ENCODE data around the gene FCGR3A. TPM values are rescaled to one million over a fixed set of nuclear protein-coding genes. Genes with fewer than 3 reads are reported as not detected.
"Not testable (repeated sequence)": the region's sequence is repeated elsewhere in the genome, so short reads cannot be mapped to it uniquely, and the experiment has no call there.

Gene FCGR3A
- total RNA-seq = not detected in 2 replicates

DNA sequence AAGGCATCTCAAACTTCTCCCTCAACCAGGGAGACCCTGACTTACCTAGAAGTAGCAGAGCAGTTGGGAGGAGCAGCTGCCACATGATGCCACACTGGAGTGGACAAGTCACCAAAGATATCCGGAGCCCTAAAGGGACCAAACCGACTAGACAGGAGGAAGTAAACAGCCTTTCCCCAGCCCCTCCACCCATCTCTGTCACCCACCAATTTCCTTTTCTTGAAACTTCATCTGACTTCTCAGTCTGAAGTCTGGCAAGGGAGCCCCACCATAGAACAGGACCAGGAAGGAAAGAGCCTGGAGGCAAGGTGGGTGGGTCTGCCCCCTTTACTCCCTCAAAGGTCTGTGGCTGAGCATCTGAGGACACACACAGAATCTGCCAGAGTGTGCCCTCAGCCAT lies at the start of gene FCGR3A:
FCGR3A (minus strand) TSS at position 167 of the 400 bp plus-strand sequence; CDS start at position 85, 82 bp downstream.
- H3K27me3 Mint-ChIP-seq (ENCODE audit: low read depth) = no peaks in the 10 kb centered on the region
- intact Hi-C loops (cut with micrococcal nuclease) = no loop called here

DNA sequence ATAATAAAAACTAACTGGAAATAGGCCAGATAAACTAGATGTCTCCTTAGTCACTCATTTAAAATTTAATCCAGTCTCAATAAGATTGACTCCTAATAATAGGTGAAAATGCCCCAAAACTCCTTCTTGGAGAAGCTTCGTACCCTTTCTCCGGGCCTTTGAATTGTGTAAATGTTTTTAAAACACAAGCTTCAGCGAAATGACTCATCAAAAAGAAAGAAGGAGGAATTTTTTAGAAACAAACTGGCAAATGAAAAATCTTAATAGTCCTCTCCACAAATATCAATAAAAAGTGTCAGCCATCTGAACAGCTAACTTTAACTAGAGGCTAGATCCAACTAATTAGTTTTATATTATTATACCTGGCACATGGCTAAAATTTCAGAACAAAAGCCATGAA lies 47.5 kb upstream of the FCGR3A start:
- intact Hi-C loops (cut with micrococcal nuclease); H3K27ac Mint-ChIP-seq; H3K4me1 Mint-ChIP-seq (ENCODE audit: low read depth); DNase-seq (ENCODE audit: low spot score); H3K27me3 Mint-ChIP-seq (ENCODE audit: low read depth); H3K36me3 Mint-ChIP-seq (ENCODE audit: low read depth); H3K9me3 Mint-ChIP-seq; H3K4me3 Mint-ChIP-seq (ENCODE audit: low read depth): not testable (repeated sequence)

More for the DNA sequence above, at the start of gene FCGR3A:
- no peak within 1 kb of the TSS for H3K4me3 Mint-ChIP-seq (ENCODE audit: low read depth)
- peaks cover 9% of the 10 kb centered on the region for H3K9me3 Mint-ChIP-seq
- no peak for DNase-seq (ENCODE audit: low spot score)
- no peaks in the 10 kb centered on the region for H3K36me3 Mint-ChIP-seq (ENCODE audit: low read depth)
- no peak within 1 kb of the TSS for H3K27ac Mint-ChIP-seq
- H3K4me1 Mint-ChIP-seq (ENCODE audit: low read depth) = peaks cover 14% of the 10 kb centered on the region

DNA sequence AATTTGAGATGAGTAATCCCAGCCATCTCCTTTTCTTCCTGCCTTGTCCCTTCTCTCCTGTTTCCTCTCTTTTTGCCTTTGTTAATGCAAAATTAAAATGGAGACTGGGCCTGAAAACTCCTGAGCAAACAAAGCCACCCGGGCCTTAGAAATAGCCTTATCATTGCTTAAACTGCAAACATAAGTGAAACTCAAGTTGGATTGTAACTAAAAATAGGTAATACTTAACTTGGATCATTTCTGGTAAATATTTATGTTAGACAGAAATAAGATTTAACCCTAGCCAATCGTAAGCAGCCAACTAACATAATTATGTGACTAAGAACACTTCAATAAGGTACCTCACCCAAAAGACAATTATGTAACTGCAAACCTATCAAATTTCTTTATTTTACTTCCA lies 46.0 kb upstream of the FCGR3A start:
- H3K9me3 Mint-ChIP-seq; DNase-seq (ENCODE audit: low spot score); intact Hi-C loops (cut with micrococcal nuclease); H3K36me3 Mint-ChIP-seq (ENCODE audit: low read depth); H3K4me1 Mint-ChIP-seq (ENCODE audit: low read depth); H3K27me3 Mint-ChIP-seq (ENCODE audit: low read depth); H3K27ac Mint-ChIP-seq; H3K4me3 Mint-ChIP-seq (ENCODE audit: low read depth): not testable (repeated sequence)

DNA sequence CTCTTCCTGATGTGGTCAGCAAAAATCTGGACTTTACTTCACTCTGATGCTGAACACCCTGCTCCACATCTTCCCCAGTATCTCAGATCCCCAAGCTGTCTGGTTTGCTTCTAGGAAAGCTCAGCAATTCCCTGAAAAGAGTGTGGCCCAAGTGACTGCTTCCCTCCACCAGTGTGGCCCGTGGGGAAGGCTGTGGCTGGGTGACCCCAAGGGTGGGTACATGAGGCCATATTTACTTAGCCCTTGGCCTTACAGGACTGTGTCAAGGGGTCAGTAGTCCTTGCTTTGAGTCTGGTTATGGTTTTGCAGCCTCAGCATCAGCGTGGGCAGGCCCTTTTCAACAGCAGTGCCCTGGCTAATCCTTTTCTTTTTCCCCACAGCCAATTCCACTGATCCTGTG lies 45.6 kb upstream of the FCGR3A start:
- H3K4me1 Mint-ChIP-seq (ENCODE audit: low read depth); intact Hi-C loops (cut with micrococcal nuclease); H3K9me3 Mint-ChIP-seq; H3K27me3 Mint-ChIP-seq (ENCODE audit: low read depth); H3K4me3 Mint-ChIP-seq (ENCODE audit: low read depth); H3K36me3 Mint-ChIP-seq (ENCODE audit: low read depth); H3K27ac Mint-ChIP-seq; DNase-seq (ENCODE audit: low spot score): not testable (repeated sequence)

DNA sequence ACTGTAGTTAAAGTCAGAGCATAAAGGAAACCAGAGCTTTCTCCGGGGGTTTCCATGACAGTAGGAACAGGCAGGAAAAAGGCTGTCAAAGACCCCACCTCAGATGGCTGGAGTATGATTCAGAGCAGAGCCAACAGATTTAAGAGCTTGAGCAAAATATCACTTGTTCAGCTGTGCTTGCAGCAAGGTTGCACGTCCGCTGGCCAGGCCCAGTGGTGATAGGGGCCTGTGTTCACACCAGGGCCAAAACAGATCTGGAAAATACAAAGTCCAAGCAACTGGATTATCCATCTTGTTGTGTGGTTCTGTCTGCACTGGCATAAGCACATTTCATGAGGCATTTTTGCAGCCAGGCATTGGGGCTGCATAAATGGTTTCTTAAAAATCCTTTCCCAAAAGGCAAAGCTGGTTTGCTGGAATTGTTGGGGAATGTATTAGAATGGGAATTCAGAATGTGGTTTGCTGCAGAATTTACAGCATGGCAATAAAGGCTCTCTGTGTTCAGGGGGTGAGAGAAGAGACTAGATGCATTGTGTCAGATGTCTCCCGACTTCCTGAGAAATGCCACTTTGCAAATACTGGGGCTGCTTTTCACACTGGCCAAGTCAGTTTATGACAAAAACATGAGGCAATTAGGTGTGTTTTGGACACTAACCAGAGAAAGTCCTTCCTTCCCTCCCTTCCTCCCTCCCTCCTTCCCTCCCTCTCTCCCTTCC lies 44.8 kb upstream of the FCGR3A start:
- H3K27me3 Mint-ChIP-seq (ENCODE audit: low read depth); H3K36me3 Mint-ChIP-seq (ENCODE audit: low read depth); intact Hi-C loops (cut with micrococcal nuclease); H3K4me3 Mint-ChIP-seq (ENCODE audit: low read depth); H3K27ac Mint-ChIP-seq; H3K9me3 Mint-ChIP-seq; H3K4me1 Mint-ChIP-seq (ENCODE audit: low read depth); DNase-seq (ENCODE audit: low spot score): not testable (repeated sequence)

DNA sequence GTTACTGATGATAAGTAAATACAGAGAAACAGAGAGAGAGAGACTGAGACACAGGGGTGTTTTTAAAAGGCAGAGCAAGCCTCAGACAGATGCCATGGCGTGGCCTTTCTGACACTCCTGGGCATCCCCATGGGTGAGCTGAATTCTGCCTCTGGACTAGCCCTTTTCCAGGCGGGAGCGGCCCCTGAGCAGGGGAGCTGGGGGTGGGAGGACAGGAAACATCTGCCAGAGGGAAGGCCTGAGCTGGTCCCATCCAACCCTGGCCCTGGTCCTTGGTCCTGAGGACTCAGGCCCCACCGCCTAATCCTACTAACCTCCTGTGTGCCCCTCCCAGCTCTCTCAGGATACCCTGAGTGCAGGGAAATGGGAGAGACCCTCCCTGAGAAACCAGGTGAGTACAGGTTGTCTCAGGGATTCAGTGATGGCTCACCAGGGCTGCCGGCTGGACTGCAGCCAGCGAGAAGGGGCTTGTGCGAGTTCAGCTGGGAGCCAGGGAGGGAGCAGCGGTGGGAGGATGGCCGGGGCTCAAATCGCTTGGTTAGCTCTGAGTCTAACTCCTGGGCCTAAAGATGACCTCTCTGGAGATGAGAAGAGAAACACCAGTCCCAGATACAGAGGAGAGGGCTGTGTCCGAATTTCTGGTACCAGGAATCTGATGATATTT lies 43.6 kb upstream of the FCGR3A start:
- H3K27me3 Mint-ChIP-seq (ENCODE audit: low read depth); intact Hi-C loops (cut with micrococcal nuclease); H3K4me3 Mint-ChIP-seq (ENCODE audit: low read depth); H3K27ac Mint-ChIP-seq; H3K36me3 Mint-ChIP-seq (ENCODE audit: low read depth); H3K9me3 Mint-ChIP-seq; DNase-seq (ENCODE audit: low spot score); H3K4me1 Mint-ChIP-seq (ENCODE audit: low read depth): not testable (repeated sequence)

DNA sequence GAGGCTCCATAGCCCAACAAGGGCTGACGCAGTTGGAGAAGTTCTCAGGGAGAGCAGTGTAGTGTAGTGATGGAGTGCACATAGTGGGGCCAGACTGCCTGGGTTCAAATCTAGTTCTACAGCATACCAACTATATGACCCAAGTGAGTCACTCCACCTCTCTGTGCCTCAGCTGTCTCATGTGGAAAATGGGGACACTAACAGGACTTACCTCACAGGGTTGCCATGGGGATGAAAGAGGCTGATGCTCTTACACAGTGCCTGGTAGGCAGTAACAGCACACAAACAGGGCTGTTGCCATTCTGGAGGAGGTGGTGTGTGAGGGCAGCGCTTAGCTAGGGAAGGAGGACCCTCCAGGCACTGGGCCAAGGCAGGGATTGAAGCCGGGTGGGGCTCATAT lies 43.0 kb upstream of the FCGR3A start:
- H3K4me1 Mint-ChIP-seq (ENCODE audit: low read depth); H3K27me3 Mint-ChIP-seq (ENCODE audit: low read depth); H3K4me3 Mint-ChIP-seq (ENCODE audit: low read depth); DNase-seq (ENCODE audit: low spot score); H3K36me3 Mint-ChIP-seq (ENCODE audit: low read depth); intact Hi-C loops (cut with micrococcal nuclease); H3K9me3 Mint-ChIP-seq; H3K27ac Mint-ChIP-seq: not testable (repeated sequence)

DNA sequence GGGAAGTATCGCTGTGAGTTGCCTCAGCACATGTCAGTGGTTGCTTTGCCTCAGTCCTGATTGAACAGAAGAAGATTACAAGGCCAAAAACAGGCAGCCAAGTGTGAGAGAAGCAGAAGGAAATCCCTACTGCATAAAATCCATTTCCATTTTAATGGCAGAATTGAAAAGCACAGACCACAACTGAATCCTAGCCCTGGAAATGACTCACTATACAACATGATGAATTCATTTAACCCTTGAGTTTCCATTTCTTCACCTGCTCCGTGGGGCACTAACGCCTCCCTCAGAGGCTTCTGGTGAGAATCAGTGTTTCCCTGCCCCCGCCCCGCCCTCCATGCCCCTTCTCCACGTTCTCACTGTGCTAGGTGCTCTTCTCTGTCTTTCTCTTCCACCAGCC lies 40.3 kb upstream of the FCGR3A start:
- intact Hi-C loops (cut with micrococcal nuclease); DNase-seq (ENCODE audit: low spot score); H3K9me3 Mint-ChIP-seq; H3K4me3 Mint-ChIP-seq (ENCODE audit: low read depth); H3K27ac Mint-ChIP-seq; H3K27me3 Mint-ChIP-seq (ENCODE audit: low read depth); H3K36me3 Mint-ChIP-seq (ENCODE audit: low read depth); H3K4me1 Mint-ChIP-seq (ENCODE audit: low read depth): not testable (repeated sequence)

DNA sequence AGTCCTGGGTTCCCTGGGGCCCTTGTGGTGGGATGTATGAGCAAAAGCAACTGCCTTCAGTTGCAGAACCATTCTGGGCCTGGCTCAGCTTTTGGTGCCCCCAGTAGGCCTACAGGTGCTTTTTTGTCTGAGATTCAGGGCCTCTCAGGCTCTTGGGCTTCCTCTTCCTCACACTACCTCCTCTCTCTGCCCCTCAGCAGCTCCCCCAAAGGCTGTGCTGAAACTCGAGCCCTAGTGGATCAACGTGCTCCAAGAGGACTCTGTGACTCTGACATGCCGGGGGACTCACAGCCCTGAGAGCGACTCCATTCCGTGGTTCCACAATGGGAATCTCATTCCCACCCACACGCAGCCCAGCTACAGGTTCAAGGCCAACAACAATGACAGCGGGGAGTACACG lies 39.7 kb upstream of the FCGR3A start:
- H3K4me1 Mint-ChIP-seq (ENCODE audit: low read depth); intact Hi-C loops (cut with micrococcal nuclease); DNase-seq (ENCODE audit: low spot score); H3K4me3 Mint-ChIP-seq (ENCODE audit: low read depth); H3K9me3 Mint-ChIP-seq; H3K36me3 Mint-ChIP-seq (ENCODE audit: low read depth); H3K27me3 Mint-ChIP-seq (ENCODE audit: low read depth); H3K27ac Mint-ChIP-seq: not testable (repeated sequence)

DNA sequence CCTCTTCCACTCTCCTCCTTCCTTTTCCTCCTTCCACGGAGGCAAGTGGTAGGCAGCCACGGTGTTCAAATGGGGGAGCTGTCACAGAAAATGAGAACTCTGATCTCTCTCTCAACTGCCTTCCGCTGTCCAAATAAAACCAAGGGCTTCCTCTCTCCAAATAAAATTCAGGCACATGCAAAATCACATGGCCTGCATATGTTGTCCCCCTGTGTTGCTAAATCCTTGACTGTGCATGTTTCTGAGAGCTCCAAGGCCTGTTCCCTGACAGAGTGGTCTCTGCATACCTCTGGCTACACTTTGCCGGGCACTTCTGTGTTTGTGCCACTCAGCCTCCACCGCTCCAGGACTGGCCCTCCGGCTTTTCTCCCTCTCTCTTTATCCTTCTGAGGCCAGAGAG lies 39.0 kb upstream of the FCGR3A start:
- DNase-seq (ENCODE audit: low spot score); H3K4me1 Mint-ChIP-seq (ENCODE audit: low read depth); H3K36me3 Mint-ChIP-seq (ENCODE audit: low read depth); intact Hi-C loops (cut with micrococcal nuclease); H3K4me3 Mint-ChIP-seq (ENCODE audit: low read depth); H3K27ac Mint-ChIP-seq; H3K27me3 Mint-ChIP-seq (ENCODE audit: low read depth); H3K9me3 Mint-ChIP-seq: not testable (repeated sequence)

DNA sequence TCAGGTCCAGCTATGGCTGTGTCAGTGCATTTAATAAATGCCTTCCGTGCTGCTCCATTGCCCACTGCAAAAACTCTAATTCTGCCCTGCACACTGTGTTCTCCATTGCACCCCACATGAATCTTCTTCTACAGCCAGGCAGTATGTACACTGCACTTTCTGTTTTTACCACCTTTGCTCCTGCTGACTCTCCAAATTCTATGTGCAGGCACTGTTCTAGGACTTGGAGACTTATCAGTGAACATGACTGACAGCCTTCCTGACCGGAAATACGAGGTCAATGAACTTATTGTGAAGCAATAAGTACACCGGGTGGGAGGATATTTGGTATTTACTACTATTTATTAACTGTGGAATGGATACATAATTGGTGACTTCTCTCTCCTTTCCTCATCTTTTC lies 33.3 kb upstream of the FCGR3A start:
- H3K27ac Mint-ChIP-seq; DNase-seq (ENCODE audit: low spot score); H3K4me1 Mint-ChIP-seq (ENCODE audit: low read depth); H3K27me3 Mint-ChIP-seq (ENCODE audit: low read depth); H3K4me3 Mint-ChIP-seq (ENCODE audit: low read depth); intact Hi-C loops (cut with micrococcal nuclease); H3K9me3 Mint-ChIP-seq; H3K36me3 Mint-ChIP-seq (ENCODE audit: low read depth): not testable (repeated sequence)

DNA sequence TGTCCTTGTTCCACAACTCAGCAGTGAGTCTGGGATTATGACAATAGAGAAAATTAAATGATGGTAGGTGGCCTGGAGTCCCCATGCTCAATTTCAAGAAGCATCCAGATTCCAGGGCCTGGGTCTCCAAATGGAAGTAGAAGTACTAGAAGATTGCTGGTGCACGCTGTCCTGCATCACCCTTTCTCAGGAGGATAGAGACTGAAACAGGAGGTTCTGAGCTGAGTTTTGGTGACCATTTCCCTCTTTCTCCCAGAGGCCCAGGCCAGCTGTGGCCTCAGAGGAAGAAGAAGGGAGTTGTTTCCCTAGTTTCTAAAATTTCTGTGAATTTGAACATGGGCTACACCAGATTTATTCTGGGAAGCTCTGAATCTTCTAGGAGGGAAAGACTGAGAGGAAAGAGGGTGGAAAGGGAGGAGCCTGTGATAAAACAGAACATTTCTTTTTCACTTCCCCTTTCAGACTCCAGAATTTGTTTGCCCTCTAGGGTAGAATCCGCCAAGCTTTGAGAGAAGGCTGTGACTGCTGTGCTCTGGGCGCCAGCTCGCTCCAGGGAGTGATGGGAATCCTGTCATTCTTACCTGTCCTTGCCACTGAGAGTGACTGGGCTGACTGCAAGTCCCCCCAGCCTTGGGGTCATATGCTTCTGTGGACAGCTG lies 31.4 kb upstream of the FCGR3A start:
- H3K36me3 Mint-ChIP-seq (ENCODE audit: low read depth); intact Hi-C loops (cut with micrococcal nuclease); DNase-seq (ENCODE audit: low spot score); H3K27ac Mint-ChIP-seq; H3K9me3 Mint-ChIP-seq; H3K4me1 Mint-ChIP-seq (ENCODE audit: low read depth); H3K27me3 Mint-ChIP-seq (ENCODE audit: low read depth); H3K4me3 Mint-ChIP-seq (ENCODE audit: low read depth): not testable (repeated sequence)

DNA sequence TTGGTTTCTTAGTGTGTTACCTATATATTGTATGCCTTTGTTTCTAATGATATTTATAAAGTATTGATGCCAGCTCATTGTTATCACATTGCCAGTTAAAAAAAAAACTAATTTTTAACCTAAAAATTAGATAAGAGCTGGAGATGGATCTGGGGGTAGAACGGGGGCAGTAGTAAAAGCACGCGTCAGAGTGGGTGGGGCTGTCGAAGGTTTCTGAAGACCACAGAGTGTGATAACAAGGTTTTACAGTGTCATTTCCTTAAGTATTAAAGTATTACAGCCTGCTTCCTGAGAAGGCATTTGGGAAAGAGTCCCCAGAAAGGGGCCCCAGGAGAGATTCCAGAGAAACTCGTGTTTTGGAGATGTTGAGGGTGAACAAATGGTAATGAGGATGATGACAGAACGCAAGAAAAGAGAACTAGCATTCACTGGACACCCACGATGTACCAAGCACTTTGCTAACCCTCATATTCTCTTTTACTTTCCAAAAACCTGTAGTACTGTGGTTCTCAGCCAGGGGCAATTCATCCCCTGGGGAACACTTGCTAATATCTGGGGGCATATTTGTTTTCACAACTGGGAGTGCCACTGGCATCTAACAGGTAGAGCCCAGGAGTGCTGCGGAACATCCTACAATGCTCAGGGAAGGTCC lies 30.4 kb upstream of the FCGR3A start:
- H3K9me3 Mint-ChIP-seq; H3K27ac Mint-ChIP-seq; H3K4me1 Mint-ChIP-seq (ENCODE audit: low read depth); intact Hi-C loops (cut with micrococcal nuclease); H3K36me3 Mint-ChIP-seq (ENCODE audit: low read depth); DNase-seq (ENCODE audit: low spot score); H3K4me3 Mint-ChIP-seq (ENCODE audit: low read depth); H3K27me3 Mint-ChIP-seq (ENCODE audit: low read depth): not testable (repeated sequence)

Measured in activated T-helper 2 cell treated with anti-CD3 and anti-CD28 coated beads, Interferon-gamma antibody, Interleukin-2, Interleukin-4, amounts not matched to agents 10 μg/mL and 5 μg/mL and 100 μg/mL, durations not matched to agents 14 hours and 24 hours and 36 hours (primary cell).